ENCODE data around the gene CDNF. TPM values are rescaled to one million over a fixed set of nuclear protein-coding genes. Genes with fewer than 3 reads are reported as not detected.

The CDNF gene
- polyA plus RNA-seq (2013, experiment 1 of 2) = 2.3 TPM
- polyA plus RNA-seq (2013, experiment 2 of 2) = 2.4 TPM

DNA sequence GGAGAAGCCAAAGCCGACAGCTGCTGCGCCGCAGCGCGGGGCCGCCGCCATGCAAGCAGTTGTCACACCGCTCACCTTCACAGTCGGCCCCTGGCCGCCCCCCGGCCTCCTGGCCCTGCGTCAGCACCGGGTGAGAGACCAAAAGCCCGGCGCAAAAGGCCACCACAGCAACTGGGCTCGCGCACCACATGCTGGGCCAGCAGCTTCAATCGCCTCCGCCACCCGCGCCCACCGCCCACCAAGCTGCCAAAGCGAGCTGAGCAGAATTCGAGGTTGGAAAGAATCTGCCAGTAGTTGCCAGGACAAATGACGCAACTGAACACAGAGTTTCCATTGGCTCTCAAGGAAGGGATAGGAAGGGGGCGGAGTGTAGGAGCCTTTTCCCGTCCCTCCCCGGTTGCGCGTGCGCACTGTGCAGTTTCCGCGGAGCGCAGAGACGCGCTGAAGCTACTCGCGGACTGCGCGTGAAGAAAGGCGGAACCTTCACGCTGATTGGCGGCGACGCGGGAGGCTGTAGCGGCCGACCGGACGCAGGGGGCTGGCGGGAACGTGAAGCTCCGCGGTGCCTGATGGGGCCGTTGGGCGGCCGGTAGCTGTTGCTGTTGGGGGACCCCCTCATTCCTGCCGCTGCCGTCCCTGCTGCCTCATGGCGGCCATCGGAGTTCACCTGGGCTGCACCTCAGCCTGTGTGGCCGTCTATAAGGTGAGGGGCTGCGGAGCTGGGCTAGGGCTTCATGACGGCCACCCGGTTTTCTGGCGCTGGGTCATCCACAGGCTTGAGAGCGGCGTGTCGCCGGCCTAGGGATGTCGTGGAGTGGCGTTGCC is at the start of gene CDNF, which contains the start of the genes HSPA14 and MSANTD7:
Gene CDNF (minus strand): TSS at position 281 of the 825 bp plus-strand sequence. CDS start 91 bp downstream, at position 190.
Gene HSPA14 (plus strand): TSS at position 550 of the 825 bp plus-strand sequence. CDS start 97 bp downstream, at position 647.
Gene MSANTD7 (plus strand): TSS at position 550 of the 825 bp plus-strand sequence. CDS start 3,979 bp downstream, outside the sequence.
- Histone ChIP-seq H3K9ac (ENCODE audit: low read depth, low read length, poor library complexity) (peak within 1 kb of the TSS; percentile 95), H3K4ac (ENCODE audit: low read length) (no peak within 1 kb of the TSS), H3K27me3 (ENCODE audit: control insufficient read depth in 3 of 3, insufficient read depth in 3 of 3, low read depth in 1 of 3, low read length in 3 of 3) (no peaks in the 10 kb centered on the region), H4K8ac (ENCODE audit: low read depth, low read length) (no peak within 1 kb of the TSS), H3K4me2 (ENCODE audit: insufficient read depth, low read length, poor library complexity, severe bottlenecking) (peak within 1 kb of the TSS; percentile 68), H2BK15ac (ENCODE audit: low read length) (peak within 1 kb of the TSS; percentile 70), H2BK120ac (ENCODE audit: low read depth, low read length) (peak within 1 kb of the TSS; percentile 16), H2AK5ac (ENCODE audit: low read depth, low read length) (peak within 1 kb of the TSS; percentile 56), H3K4me3 (ENCODE audit: low read length in 2 of 2) (peak within 1 kb of the TSS; percentile 91 to 98), H3K14ac (ENCODE audit: low read length) (peak within 1 kb of the TSS; percentile 98), H3K36me3 (replicated peaks in 1 of 2; ENCODE audit: control insufficient read depth in 2 of 2, insufficient read depth in 2 of 2, low read length in 2 of 2) (peaks cover 19 to 34% of the 10 kb centered on the region in 2 donors), H2BK12ac (ENCODE audit: low read length) (no peak within 1 kb of the TSS), H3K4me1 (ENCODE audit: control insufficient read depth in 2 of 2, insufficient read depth in 1 of 2, low read depth in 1 of 2, low read length in 2 of 2) (peaks cover 3 to 4% of the 10 kb centered on the region in 2 donors), H3K18ac (ENCODE audit: low read length) (peak within 1 kb of the TSS; percentile 99), H2AFZ (ENCODE audit: low read length) (peak within 1 kb of the TSS; percentile 94), H4K91ac (ENCODE audit: low read depth, low read length, poor library complexity) (peak within 1 kb of the TSS; percentile 68), H3K23ac (ENCODE audit: low read depth, low read length, poor library complexity) (peak within 1 kb of the TSS; percentile 12), H3K27ac (replicated peaks; ENCODE audit: low read length) (peak within 1 kb of the TSS; percentile 86), H2BK5ac (ENCODE audit: low read length) (peak within 1 kb of the TSS; percentile 96), H3K79me1 (ENCODE audit: low read depth, low read length) (peaks cover 7% of the 10 kb centered on the region), H3K9me3 (replicated peaks in 1 of 2; ENCODE audit: control insufficient read depth in 2 of 2, insufficient read depth in 1 of 2, low read depth in 1 of 2, low read length in 2 of 2) (no peaks in the 10 kb centered on the region)
- DNase-seq (ENCODE audit: low spot score) = peak; percentile 100
- no CpG with 5 or more reads among the region's 72 CpGs for WGBS, 2 donors (ENCODE audit: extremely low coverage in 2 of 2, insufficient read length in 2 of 2, insufficient replicate concordance in 1 of 2)

DNA sequence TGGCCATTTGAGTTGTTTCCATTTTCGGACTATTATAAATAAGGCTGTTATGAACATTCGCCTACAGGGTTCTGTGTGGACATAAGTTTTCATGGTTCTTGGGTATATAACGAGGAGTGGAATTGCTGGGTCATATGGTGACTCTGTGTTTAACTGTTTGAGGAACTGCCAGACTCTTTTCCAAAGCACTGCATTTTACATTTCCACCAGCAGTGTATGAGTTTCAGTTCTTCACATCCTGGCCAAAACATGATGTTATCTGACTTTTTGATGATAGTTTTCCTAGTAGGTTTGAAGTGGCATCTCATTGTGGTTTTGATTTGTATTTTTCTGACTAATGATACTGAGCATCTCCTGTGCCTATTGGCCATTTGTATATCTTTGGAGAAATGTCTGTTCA is 46.2 kb upstream of the CDNF start:
- H3K36me3 ChIP-seq (replicated peaks in 1 of 2; ENCODE audit: control insufficient read depth in 2 of 2, insufficient read depth in 2 of 2, low read length in 2 of 2) = peaks cover 6 to 75% of the 10 kb centered on the region in 2 donors
- DNase-seq (ENCODE audit: low spot score) = no peak
- peaks cover 3 to 19% of the 10 kb centered on the region in 2 donors for H3K4me1 ChIP-seq (ENCODE audit: control insufficient read depth in 2 of 2, insufficient read depth in 1 of 2, low read depth in 1 of 2, low read length in 2 of 2)
- H3K9me3 ChIP-seq (replicated peaks in 1 of 2; ENCODE audit: control insufficient read depth in 2 of 2, insufficient read depth in 1 of 2, low read depth in 1 of 2, low read length in 2 of 2) = peaks cover 0 to 23% of the 10 kb centered on the region in 2 donors
- no peak overlapping the region for H4K91ac ChIP-seq (ENCODE audit: low read depth, low read length, poor library complexity)
- H3K4ac ChIP-seq (ENCODE audit: low read length) = no peak overlapping the region
- no peak overlapping the region for H2BK120ac ChIP-seq (ENCODE audit: low read depth, low read length)
- no peak overlapping the region for H3K23ac ChIP-seq (ENCODE audit: low read depth, low read length, poor library complexity)
- H2BK5ac ChIP-seq (ENCODE audit: low read length) = no peak overlapping the region
- WGBS, 2 donors (ENCODE audit: extremely low coverage in 2 of 2, insufficient read length in 2 of 2, insufficient replicate concordance in 1 of 2) = no CpG with 5 or more reads among the region's 3 CpGs
- no peak overlapping the region for H3K9ac ChIP-seq (ENCODE audit: low read depth, low read length, poor library complexity)
- H3K14ac ChIP-seq (ENCODE audit: low read length) = no peak overlapping the region
- H3K27me3 ChIP-seq (ENCODE audit: control insufficient read depth in 3 of 3, insufficient read depth in 3 of 3, low read depth in 1 of 3, low read length in 3 of 3) = no peaks in the 10 kb centered on the region
- H3K18ac ChIP-seq (ENCODE audit: low read length) = no peak overlapping the region
- H2AK5ac ChIP-seq (ENCODE audit: low read depth, low read length) = no peak overlapping the region
- no peak overlapping the region for H2AFZ ChIP-seq (ENCODE audit: low read length)
- H2BK15ac ChIP-seq (ENCODE audit: low read length) = no peak overlapping the region
- H2BK12ac ChIP-seq (ENCODE audit: low read length) = no peak overlapping the region
- no peak overlapping the region for H3K4me3 ChIP-seq (ENCODE audit: low read length in 2 of 2)
- H4K8ac ChIP-seq (ENCODE audit: low read depth, low read length) = no peak overlapping the region
- no peak overlapping the region for H3K27ac ChIP-seq (replicated peaks; ENCODE audit: low read length)
- H3K79me1 ChIP-seq (ENCODE audit: low read depth, low read length) = no peaks in the 10 kb centered on the region
- H3K4me2 ChIP-seq (ENCODE audit: insufficient read depth, low read length, poor library complexity, severe bottlenecking) = no peak overlapping the region

DNA sequence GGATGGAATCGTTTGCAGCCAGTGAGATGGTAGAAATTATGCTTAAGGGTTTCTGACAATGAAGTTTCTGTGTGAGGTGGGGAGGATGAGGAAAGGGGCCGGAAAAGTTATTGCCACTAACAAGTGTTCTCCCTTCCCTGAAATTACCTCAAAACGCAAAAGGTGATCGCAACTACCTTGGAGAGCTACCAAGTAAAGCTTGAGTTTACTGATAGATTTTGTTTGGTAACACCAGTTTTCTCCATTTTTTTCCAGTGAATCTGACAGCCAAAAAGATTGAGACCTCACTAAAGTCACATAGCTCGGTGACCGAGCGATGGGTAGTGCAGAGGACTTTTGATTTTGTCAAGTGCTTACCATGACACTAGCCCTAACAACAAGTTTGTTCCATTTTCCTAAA is 42.4 kb upstream of the CDNF start:
- no CpG with 5 or more reads among the region's 7 CpGs for WGBS, 2 donors (ENCODE audit: extremely low coverage in 2 of 2, insufficient read length in 2 of 2, insufficient replicate concordance in 1 of 2)

DNA sequence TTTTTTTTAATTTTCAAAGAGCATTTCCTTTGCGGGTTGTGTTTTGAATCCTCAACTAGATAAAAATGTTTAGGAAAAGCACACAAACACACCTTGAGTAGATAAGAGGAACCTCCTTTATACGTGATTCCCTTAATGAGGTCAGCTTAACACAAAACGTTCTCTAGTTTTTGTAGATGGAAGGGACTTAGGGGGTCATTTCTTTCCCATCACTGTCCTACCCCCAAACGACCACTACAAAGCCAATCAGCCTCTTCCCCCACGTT is 42.0 kb upstream of the CDNF start:
- H2BK120ac ChIP-seq (ENCODE audit: low read depth, low read length) = no peak overlapping the region
- no peak for DNase-seq (ENCODE audit: low spot score)
- H3K18ac ChIP-seq (ENCODE audit: low read length) = no peak overlapping the region
- no peak overlapping the region for H3K14ac ChIP-seq (ENCODE audit: low read length)
- peaks cover 4 to 7% of the 10 kb centered on the region in 2 donors for H3K4me1 ChIP-seq (ENCODE audit: control insufficient read depth in 2 of 2, insufficient read depth in 1 of 2, low read depth in 1 of 2, low read length in 2 of 2)
- no peak overlapping the region for H3K4ac ChIP-seq (ENCODE audit: low read length)
- H3K23ac ChIP-seq (ENCODE audit: low read depth, low read length, poor library complexity) = no peak overlapping the region
- H3K4me2 ChIP-seq (ENCODE audit: insufficient read depth, low read length, poor library complexity, severe bottlenecking) = peak overlapping the region; percentile 59
- no CpG with 5 or more reads among the region's 5 CpGs for WGBS, 2 donors (ENCODE audit: extremely low coverage in 2 of 2, insufficient read length in 2 of 2, insufficient replicate concordance in 1 of 2)
- peak overlapping the region; percentile 77 to 86 for H3K4me3 ChIP-seq (ENCODE audit: low read length in 2 of 2)
- no peak overlapping the region for H2AK5ac ChIP-seq (ENCODE audit: low read depth, low read length)
- peaks cover 0 to 7% of the 10 kb centered on the region in 2 donors for H3K9me3 ChIP-seq (replicated peaks in 1 of 2; ENCODE audit: control insufficient read depth in 2 of 2, insufficient read depth in 1 of 2, low read depth in 1 of 2, low read length in 2 of 2)
- no peak overlapping the region for H2BK12ac ChIP-seq (ENCODE audit: low read length)
- H4K91ac ChIP-seq (ENCODE audit: low read depth, low read length, poor library complexity) = no peak overlapping the region
- H2BK15ac ChIP-seq (ENCODE audit: low read length) = no peak overlapping the region
- no peaks in the 10 kb centered on the region for H3K79me1 ChIP-seq (ENCODE audit: low read depth, low read length)
- H2BK5ac ChIP-seq (ENCODE audit: low read length) = no peak overlapping the region
- peaks cover 6 to 38% of the 10 kb centered on the region in 2 donors for H3K36me3 ChIP-seq (replicated peaks in 1 of 2; ENCODE audit: control insufficient read depth in 2 of 2, insufficient read depth in 2 of 2, low read length in 2 of 2)
- H3K27me3 ChIP-seq (ENCODE audit: control insufficient read depth in 3 of 3, insufficient read depth in 3 of 3, low read depth in 1 of 3, low read length in 3 of 3) = no peaks in the 10 kb centered on the region
- H4K8ac ChIP-seq (ENCODE audit: low read depth, low read length) = no peak overlapping the region
- H2AFZ ChIP-seq (ENCODE audit: low read length) = no peak overlapping the region
- no peak overlapping the region for H3K9ac ChIP-seq (ENCODE audit: low read depth, low read length, poor library complexity)
- H3K27ac ChIP-seq (replicated peaks; ENCODE audit: low read length) = no peak overlapping the region

More for the DNA sequence above, 42.4 kb upstream of the CDNF start:
- Histone ChIP-seq H3K4me3 (ENCODE audit: low read length in 2 of 2) (peak overlapping the region; percentile 77 to 86), H3K36me3 (replicated peaks in 1 of 2; ENCODE audit: control insufficient read depth in 2 of 2, insufficient read depth in 2 of 2, low read length in 2 of 2) (peaks cover 6 to 41% of the 10 kb centered on the region in 2 donors), H3K27me3 (ENCODE audit: control insufficient read depth in 3 of 3, insufficient read depth in 3 of 3, low read depth in 1 of 3, low read length in 3 of 3) (no peaks in the 10 kb centered on the region), H3K79me1 (ENCODE audit: low read depth, low read length) (no peaks in the 10 kb centered on the region), H3K4ac (ENCODE audit: low read length) (no peak overlapping the region), H2BK15ac (ENCODE audit: low read length) (no peak overlapping the region), H3K23ac (ENCODE audit: low read depth, low read length, poor library complexity) (no peak overlapping the region), H2BK120ac (ENCODE audit: low read depth, low read length) (no peak overlapping the region), H3K4me1 (ENCODE audit: control insufficient read depth in 2 of 2, insufficient read depth in 1 of 2, low read depth in 1 of 2, low read length in 2 of 2) (peaks cover 4 to 7% of the 10 kb centered on the region in 2 donors), H2BK5ac (ENCODE audit: low read length) (no peak overlapping the region), H3K27ac (replicated peaks; ENCODE audit: low read length) (no peak overlapping the region), H2AFZ (ENCODE audit: low read length) (no peak overlapping the region), H4K91ac (ENCODE audit: low read depth, low read length, poor library complexity) (no peak overlapping the region), H3K18ac (ENCODE audit: low read length) (no peak overlapping the region), H4K8ac (ENCODE audit: low read depth, low read length) (no peak overlapping the region), H3K9ac (ENCODE audit: low read depth, low read length, poor library complexity) (no peak overlapping the region), H3K9me3 (replicated peaks in 1 of 2; ENCODE audit: control insufficient read depth in 2 of 2, insufficient read depth in 1 of 2, low read depth in 1 of 2, low read length in 2 of 2) (peaks cover 0 to 10% of the 10 kb centered on the region in 2 donors), H3K4me2 (ENCODE audit: insufficient read depth, low read length, poor library complexity, severe bottlenecking) (peak overlapping the region; percentile 59), H2BK12ac (ENCODE audit: low read length) (no peak overlapping the region), H3K14ac (ENCODE audit: low read length) (no peak overlapping the region), H2AK5ac (ENCODE audit: low read depth, low read length) (no peak overlapping the region)
- DNase-seq (ENCODE audit: low spot score) = no peak
